ENCODE results near the gene ZSCAN2. TPM values are rescaled to one million over a fixed set of nuclear protein-coding genes. Genes with fewer than 3 reads are reported as not detected.

Gene ZSCAN2
- total RNA-seq, 1 donor: 14.1 TPM

DNA sequence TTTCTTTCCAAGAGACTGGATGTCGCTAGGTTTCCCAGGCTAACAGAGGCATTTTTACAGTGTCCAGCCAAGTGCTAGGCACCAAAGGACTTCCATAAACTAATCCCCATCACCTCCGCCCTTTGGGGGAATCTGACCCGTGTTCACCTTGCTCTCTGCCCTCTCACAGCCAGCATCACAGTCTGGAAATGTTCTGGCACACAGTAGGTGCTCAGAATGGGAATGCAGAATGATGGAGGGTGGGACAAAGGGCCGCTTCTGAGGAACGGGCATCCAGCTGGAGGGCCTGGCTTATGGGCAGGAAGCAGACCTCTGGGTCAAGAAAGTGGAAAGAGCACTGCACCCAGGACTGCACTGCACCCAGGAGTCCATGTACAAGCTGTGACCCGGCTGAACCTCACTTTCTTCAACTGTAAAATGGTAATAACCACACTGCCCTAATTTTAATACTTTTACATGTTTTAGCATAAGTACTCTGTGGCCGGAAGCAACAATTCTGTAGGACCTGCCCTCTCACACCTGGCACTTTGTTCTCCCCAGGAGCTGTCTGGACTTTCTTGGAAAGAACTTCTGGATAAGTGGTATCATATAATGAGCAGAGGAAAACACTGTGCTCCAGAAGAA, 58.1 kb downstream of the ZSCAN2 start:
- TF ChIP-seq, protein P1, sequence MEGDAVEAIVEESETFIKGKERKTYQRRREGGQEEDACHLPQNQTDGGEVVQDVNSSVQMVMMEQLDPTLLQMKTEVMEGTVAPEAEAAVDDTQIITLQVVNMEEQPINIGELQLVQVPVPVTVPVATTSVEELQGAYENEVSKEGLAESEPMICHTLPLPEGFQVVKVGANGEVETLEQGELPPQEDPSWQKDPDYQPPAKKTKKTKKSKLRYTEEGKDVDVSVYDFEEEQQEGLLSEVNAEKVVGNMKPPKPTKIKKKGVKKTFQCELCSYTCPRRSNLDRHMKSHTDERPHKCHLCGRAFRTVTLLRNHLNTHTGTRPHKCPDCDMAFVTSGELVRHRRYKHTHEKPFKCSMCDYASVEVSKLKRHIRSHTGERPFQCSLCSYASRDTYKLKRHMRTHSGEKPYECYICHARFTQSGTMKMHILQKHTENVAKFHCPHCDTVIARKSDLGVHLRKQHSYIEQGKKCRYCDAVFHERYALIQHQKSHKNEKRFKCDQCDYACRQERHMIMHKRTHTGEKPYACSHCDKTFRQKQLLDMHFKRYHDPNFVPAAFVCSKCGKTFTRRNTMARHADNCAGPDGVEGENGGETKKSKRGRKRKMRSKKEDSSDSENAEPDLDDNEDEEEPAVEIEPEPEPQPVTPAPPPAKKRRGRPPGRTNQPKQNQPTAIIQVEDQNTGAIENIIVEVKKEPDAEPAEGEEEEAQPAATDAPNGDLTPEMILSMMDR (IDR thresholded peaks at IDR 0.05; ENCODE audit: extremely low read depth, low read depth, low read length): no peak
- no peaks in the 10 kb centered on the region for H3K9me3 ChIP-seq (ENCODE audit: low read depth, low read length)
- H2AFZ ChIP-seq (ENCODE audit: low read length): no peak overlapping the region
- H3K4me2 ChIP-seq (ENCODE audit: insufficient read depth, low read length): peak overlapping the region; percentile 86
- H3K79me2 ChIP-seq (ENCODE audit: insufficient read depth, low read length): peaks cover 2% of the 10 kb centered on the region
- H3K4me1 ChIP-seq (ENCODE audit: insufficient read depth, low read length): peaks cover 15% of the 10 kb centered on the region
- H3K36me3 ChIP-seq (ENCODE audit: insufficient read depth, low read length): peaks cover 6% of the 10 kb centered on the region
- DNase-seq (ENCODE audit: insufficient read length, low spot score, missing footprints): no peak
- no peaks in the 10 kb centered on the region for H4K20me1 ChIP-seq (ENCODE audit: insufficient read depth, low read length)
- H3K27ac ChIP-seq (ENCODE audit: low read depth, low read length): peak overlapping the region; percentile 65
- no peaks in the 10 kb centered on the region for H3K27me3 ChIP-seq (ENCODE audit: insufficient read depth, low read length)
- peak overlapping the region; percentile 73 for H3K4me3 ChIP-seq (ENCODE audit: insufficient read depth, low read length)

DNA sequence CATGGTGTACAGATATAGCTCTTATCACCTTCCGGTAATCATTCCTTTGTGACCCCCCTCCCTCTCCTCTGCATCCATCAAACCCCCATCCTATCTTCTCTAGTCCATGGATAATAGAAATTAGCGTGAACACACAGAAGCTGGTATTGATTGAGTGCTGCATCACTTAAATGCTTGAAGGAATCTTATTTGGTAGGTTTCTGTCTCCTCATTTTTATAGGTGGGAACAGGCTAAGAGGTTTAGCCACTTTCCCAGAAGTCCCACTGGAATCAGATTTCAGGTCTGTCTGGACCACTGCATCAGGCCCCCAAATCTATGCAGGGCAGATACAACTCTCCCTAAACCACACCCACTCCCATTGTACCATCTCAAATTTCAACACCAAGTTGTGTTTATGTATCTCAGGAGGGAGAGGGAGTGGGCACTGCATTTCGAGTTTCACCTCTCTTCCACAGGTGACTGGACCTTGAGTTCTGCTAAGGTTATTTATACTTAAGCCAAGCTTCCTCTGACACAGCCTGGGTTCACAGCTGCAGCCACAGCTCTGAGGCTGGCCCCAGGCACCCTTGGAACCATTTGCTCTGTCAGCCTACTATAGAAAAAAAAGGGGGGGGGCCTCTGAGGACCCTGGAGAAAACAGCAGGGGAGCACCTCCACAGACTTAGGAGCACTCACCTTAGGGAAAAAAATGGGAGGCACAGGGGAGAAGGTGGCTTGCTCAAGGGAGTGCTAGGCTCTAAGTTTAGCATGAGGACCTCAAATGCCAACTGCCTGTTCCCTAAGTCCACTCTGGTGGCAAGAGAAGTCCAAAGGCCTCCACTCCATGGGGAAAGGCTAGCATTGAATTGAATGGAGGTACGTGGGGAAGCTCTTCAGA, 59.3 kb downstream of the ZSCAN2 start:
- TF ChIP-seq, protein P1 (IDR thresholded peaks at IDR 0.05; ENCODE audit: extremely low read depth, low read depth, low read length): no peak
- H3K4me1 ChIP-seq (ENCODE audit: insufficient read depth, low read length): peaks cover 11% of the 10 kb centered on the region
- H2AFZ ChIP-seq (ENCODE audit: low read length): no peak overlapping the region
- DNase-seq (ENCODE audit: insufficient read length, low spot score, missing footprints): no peak
- no peaks in the 10 kb centered on the region for H4K20me1 ChIP-seq (ENCODE audit: insufficient read depth, low read length)
- H3K27ac ChIP-seq (ENCODE audit: low read depth, low read length): no peak overlapping the region
- H3K79me2 ChIP-seq (ENCODE audit: insufficient read depth, low read length): no peaks in the 10 kb centered on the region
- H3K9me3 ChIP-seq (ENCODE audit: low read depth, low read length): no peaks in the 10 kb centered on the region
- H3K4me2 ChIP-seq (ENCODE audit: insufficient read depth, low read length): no peak overlapping the region
- H3K4me3 ChIP-seq (ENCODE audit: insufficient read depth, low read length): no peak overlapping the region
- no peaks in the 10 kb centered on the region for H3K27me3 ChIP-seq (ENCODE audit: insufficient read depth, low read length)
- H3K36me3 ChIP-seq (ENCODE audit: insufficient read depth, low read length): peaks cover 8% of the 10 kb centered on the region

DNA sequence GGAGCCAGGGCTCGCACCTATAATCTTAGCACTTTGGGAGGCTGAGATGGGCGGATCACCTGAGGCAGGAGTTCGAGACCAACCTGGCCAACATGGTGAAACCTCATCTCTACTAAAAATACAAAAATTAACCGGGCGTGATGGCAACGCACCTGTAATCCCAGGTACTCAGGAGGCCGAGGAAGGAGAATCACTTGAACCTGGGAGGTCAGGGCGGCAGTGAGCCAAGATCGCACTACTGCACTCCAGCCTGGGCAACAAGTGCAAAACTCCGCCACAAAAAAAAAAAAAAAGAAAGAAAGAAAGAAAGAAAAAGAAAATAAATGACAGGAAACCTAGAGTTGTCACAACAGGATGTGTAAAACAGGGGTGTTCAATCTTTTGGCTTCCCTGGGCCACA, 60.2 kb downstream of the ZSCAN2 start:
- Histone ChIP-seq H3K4me2 (ENCODE audit: insufficient read depth, low read length) (no peak overlapping the region), H3K27me3 (ENCODE audit: insufficient read depth, low read length) (no peaks in the 10 kb centered on the region), H3K36me3 (ENCODE audit: insufficient read depth, low read length) (peaks cover 17% of the 10 kb centered on the region), H3K9me3 (ENCODE audit: low read depth, low read length) (no peaks in the 10 kb centered on the region), H4K20me1 (ENCODE audit: insufficient read depth, low read length) (no peaks in the 10 kb centered on the region), H3K79me2 (ENCODE audit: insufficient read depth, low read length) (no peaks in the 10 kb centered on the region), H3K4me3 (ENCODE audit: insufficient read depth, low read length) (no peak overlapping the region), H3K27ac (ENCODE audit: low read depth, low read length) (no peak overlapping the region), H3K4me1 (ENCODE audit: insufficient read depth, low read length) (peaks cover 10% of the 10 kb centered on the region), H2AFZ (ENCODE audit: low read length) (no peak overlapping the region)
- DNase-seq (ENCODE audit: insufficient read length, low spot score, missing footprints): no peak
- TF ChIP-seq, protein P1 (IDR thresholded peaks at IDR 0.05; ENCODE audit: extremely low read depth, low read depth, low read length): no peak

DNA sequence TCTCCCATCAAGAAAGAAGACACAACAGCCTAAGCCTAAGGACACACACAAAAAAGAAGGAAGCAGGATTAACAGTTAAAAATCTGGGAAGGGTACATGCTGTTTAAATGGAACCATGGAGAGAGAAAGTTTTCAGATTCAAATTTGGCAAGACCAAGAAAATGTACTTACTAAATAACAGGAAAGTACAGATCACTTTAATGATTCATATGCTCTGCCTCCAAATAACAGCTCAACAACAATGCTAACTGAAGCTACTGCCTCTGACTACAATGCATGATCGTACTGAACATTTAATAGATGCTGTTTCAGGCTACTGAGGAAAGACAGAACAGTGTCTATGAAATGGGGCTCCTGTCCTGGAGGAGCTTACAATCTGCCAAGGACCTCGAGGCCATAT, 65.6 kb downstream of the ZSCAN2 start:
- Histone ChIP-seq H4K20me1 (ENCODE audit: insufficient read depth, low read length) (peaks cover 4% of the 10 kb centered on the region), H3K36me3 (ENCODE audit: insufficient read depth, low read length) (peaks cover 41% of the 10 kb centered on the region), H3K27ac (ENCODE audit: low read depth, low read length) (no peak overlapping the region), H3K79me2 (ENCODE audit: insufficient read depth, low read length) (peaks cover 11% of the 10 kb centered on the region), H3K27me3 (ENCODE audit: insufficient read depth, low read length) (no peaks in the 10 kb centered on the region), H3K4me1 (ENCODE audit: insufficient read depth, low read length) (peaks cover 32% of the 10 kb centered on the region), H3K4me2 (ENCODE audit: insufficient read depth, low read length) (no peak overlapping the region), H3K4me3 (ENCODE audit: insufficient read depth, low read length) (no peak overlapping the region), H2AFZ (ENCODE audit: low read length) (no peak overlapping the region), H3K9me3 (ENCODE audit: low read depth, low read length) (no peaks in the 10 kb centered on the region)
- TF ChIP-seq, protein P1 (IDR thresholded peaks at IDR 0.05; ENCODE audit: extremely low read depth, low read depth, low read length): no peak
- peak; percentile 66 for DNase-seq (ENCODE audit: insufficient read length, low spot score, missing footprints)
